DLD1 (cell line): ENCODE results near the gene KPNA4.
"Not testable (repeated sequence)": the region's sequence is repeated elsewhere in the genome, so short reads cannot be mapped to it uniquely, and the experiment has no call there.

Experiments used
- in situ Hi-C: cut with HindIII; loops from 2 replicates; pipeline ENCODE4 v1.10.0; 2017; ENCODE audit warnings: low sequenced_read_pairs

Gene KPNA4

GRCh38 chr3:160573955-160574525, 8.7 kb upstream of the KPNA4 start:
- in situ Hi-C loops, result not testable (repeated sequence)

DNA sequence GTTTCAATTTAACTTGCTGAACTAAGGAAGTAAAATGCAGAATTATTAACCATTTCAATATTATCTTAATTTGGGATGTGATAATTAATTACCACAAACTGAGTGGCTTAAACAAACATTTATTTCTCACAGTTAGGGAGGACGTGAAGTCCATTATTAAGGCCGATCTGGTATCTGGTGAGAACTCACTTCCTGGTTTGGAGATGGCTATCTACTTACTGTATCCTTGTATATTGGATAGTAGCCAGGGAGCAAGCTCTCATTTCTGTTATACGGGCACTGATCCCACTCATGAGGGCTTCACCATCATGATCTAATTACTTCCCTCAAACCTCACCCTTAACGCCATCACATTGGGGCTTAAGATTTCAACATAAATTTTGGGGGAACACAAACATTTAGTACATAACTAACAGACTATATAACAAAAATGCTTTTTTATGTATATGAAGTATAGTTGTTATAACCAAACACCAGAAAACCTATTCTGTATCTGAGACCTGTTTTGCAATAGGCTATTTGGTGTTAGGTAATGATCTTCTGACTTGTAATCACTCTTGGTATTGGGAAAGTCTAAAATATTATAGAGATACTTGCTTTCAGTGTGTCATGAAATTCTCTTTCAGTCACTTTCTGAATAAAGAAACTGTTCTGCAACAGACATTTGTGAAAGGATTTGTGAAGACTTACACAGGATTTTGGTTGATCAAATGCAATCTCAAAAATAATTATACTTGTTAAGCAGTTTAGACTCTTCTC, 4.7 kb upstream of the KPNA4 start:
- in situ Hi-C loops, result no loop called here

DNA sequence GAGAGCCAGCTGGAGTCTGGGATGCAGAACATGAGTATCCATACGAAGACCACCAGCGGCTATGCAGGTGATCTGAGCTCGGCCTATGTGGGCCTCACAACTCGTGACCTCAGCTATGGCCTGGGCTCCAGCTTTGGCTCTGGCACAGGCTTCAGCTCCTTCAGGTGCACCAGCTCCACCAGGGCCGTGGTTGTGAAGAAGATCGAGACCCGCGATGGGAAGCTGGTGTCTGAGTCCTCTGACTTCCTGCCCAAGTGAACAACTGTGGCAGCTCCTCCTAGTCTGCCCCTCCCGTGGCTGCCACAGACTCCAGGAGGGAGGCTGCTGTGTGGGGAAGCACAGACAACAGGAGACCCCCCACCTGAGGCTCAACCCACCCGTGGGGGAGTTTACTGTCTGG, 3.6 kb upstream of the KPNA4 start:
- in situ Hi-C loops, result no loop called here

DNA sequence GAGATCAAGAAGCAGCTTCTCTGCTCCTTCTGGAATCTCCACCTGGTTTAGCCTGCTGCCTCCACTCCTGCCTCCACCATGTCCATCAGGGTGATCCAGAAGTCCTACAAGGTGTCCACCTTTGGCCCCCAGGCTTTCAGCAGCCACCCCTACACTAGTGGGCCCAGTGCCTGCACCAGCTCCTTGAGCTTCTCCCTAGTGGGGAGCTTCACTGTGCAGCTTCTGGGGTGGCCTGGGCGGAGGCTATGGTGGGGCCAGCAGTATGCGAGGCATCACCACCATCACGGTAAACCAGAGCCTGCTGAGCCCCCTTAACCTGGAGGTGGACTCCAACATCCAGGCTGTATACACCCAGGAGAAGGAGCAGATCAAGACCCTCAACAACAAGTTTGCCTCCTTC, 2.4 kb upstream of the KPNA4 start:
- in situ Hi-C loops, result no loop called here

DNA sequence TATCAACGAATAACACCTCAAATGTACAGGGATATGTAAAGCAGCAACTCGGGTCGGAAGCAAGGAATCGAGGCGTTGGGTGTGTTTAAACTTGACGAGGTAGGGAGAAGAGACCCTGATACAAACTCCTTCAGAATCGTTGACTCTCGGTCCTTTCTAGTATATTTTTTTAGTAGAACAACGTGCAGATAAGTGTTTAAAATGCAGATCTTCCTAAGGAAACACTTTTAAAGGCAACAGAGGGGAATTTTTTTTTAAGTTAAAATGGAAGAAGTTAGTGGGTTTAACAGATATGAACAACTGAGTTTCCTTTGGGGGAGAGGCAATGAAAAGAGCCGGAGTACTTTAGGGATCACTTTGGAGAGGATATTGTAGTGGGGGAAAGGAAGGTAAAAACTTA, 1.1 kb upstream of the KPNA4 start:
- in situ Hi-C loops, result no loop called here

DNA sequence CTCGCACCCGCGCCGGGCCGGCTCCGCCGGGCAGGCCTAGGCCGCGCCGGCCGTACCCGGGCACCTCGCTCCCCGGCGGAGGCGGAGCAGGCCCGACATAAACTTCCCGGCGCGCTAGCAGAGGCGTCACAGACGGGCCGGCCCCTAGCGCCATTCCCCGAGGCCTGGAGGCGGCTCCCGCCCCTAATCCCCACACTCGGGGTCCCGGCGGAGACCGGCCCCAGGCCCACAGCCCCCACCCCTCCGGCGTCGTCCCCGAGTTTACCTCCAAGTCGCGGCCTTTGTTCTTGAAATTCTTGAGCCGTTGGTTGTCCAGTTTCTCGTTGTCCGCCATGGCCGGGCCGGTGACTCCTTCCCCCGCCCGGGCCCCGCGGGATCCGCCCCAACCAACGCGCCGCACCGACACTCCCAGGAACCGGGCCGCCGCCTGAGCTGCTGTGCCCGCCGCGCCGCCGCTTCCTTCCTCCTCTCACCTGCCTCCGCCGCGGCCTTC, 376 bp downstream of the KPNA4 start:
- in situ Hi-C loops, result no loop called here

DNA sequence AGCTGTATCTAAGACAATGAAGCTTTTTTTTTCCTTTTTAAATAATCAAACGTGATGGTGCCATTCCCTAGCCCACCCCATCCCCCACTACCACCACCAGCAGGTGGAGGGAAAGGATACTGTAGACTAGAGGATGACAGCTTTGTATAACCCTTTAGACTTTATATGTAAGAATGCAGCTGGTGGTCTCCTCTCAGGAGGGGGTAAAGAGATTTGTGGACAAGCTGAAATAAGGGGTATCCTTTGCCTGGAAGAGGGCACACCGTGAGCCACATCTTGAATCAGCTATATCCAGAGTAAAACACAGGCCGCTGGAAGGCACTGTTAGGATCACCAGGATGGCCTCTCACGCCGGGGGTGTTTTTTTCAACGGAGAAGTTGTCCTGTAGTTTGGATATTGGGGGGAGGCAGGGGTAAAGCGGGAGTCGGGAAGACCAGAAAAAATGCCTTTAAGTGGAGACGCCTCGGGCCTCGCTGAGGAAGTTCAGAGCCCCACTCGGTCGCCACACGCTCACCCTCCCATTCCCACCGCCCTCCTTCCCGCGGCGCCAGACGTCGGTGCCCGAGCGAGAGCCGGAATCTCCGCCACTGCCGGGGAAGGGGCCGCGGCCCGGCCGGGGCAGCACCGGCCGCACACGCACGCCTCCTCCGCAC, 986 bp downstream of the KPNA4 start:
- in situ Hi-C loops, result no loop called here

DNA sequence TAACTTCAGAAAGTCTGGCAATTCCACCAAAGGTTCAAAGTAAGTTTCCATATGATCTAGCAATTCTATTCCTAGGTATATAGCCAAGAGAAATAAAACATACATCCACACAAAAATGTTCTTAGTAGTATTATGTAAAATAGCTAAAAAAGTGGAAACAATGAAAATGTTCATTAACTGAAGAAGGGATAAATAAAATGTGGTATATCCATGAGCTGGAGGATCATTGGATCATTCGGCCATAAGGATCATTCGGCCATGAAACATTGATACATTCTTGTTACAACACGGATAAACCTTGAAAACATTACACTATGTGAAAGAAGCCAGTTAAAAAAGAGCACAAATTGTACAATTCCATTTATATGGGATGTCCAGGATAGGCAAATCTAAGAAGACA, 2.4 kb downstream of the KPNA4 start:
- in situ Hi-C loops, result no loop called here

GRCh38 chr3:160557571-160557970, 7.8 kb downstream of the KPNA4 start:
- in situ Hi-C loops, result no loop called here

GRCh38 chr3:160556141-160556540, 9.2 kb downstream of the KPNA4 start:
- in situ Hi-C loops, result no loop called here

DNA sequence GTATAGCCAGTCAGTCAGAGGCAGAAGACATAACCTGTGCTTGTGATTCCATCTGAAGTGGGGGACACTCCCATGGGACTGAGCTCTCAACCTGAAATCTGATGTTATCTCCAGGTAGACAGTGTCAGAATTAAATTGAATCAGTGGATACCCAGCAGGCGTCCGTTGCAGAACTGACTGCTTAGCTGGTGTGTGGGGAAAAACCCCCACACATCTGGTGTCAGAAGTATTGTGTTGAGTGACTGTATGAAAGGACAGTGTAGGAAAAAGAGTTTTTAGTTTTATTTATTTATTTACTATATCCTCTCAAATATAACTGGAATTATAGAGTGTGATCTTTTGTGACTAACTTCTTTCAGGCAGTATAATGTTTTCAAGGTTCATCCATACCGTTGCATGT, 10.4 kb downstream of the KPNA4 start:
- in situ Hi-C loops, result no loop called here

DNA sequence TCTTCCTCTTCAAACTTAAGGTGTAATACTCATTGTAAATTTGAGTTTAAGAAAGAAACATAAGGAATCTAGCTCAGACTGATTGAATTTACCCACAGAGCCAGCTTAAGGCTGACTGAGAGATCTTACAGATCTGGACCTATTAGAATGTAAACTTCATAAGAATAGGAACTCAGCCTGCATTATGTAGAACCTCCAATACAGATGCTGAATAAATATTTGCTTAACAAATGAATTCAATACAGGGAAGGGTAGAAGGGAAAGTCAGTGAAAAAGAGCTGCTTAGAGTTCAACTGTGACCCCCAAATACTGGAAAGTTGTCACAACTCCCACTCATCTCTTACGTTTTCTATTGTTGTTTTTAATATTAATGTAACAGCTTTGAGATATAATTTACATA, 11.5 kb downstream of the KPNA4 start:
- in situ Hi-C loops, result no loop called here

DNA sequence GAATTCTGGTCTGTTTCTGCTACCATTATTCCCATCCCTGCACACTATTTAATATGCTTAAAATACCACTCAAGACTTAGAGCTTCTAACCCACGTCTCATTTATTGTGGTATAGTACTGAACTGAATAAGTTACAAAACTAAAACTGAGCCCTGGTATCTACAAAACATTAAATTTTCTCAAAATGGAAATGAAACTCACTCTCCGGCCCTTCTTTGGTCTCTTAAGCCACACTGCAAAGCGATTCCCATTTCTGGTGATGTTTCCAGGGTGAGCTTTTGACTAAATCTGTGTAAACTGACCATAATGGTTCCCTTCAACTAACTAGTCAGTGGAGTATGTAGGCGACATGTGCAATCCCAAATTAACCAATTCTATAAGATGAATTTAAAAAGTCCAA, 18.6 kb downstream of the KPNA4 start:
- in situ Hi-C loops, result no loop called here

- in situ Hi-C loops, result no loop called here
Measured at GRCh38 chr3:160545504-160545871, 19.9 kb downstream of the KPNA4 start.

GRCh38 chr3:160544844-160545503, 20.4 kb downstream of the KPNA4 start:
- in situ Hi-C loops, result no loop called here

GRCh38 chr3:160540551-160540950, 24.8 kb downstream of the KPNA4 start:
- in situ Hi-C loops, result no loop called here

DNA sequence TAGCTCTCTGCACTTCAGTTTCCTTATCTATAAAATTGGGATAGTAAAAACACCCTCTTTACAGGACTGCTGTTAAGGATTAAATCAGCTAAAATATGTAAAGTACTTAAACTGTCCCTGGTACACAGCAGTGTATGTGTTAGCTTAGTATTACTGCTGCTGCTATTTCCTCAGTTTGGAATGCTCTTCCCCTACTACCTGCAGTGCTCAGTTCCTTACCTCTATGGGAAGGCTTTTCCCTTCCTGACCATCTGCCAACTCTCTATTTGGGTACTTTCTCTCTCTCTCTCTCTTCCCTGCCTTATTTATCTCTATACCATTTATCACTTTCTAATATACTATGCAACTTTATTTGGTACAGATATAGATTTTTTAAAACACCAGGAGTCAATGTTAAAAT, 26.5 kb downstream of the KPNA4 start:
- in situ Hi-C loops, result no loop called here

DNA sequence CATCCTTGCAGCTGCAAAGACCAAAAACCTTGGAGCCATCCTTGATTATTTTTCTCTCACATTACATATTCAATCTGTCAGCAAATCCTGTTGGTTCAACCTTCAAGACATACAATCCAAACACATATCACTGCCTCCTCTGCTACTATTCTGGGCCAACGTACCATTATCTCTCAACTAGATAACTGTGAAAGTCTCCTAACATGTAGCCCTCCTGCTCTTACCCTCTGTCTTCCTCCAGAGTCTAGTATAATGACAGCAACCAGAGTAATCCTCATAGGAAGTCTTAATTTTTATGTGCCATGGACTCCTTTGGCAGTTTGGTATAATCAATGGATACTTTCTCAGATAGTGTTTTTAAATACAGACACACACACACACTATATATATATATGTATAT, 27.6 kb downstream of the KPNA4 start:
- in situ Hi-C loops, result no loop called here

GRCh38 chr3:160532371-160532770, 33.0 kb downstream of the KPNA4 start:
- in situ Hi-C loops, result no loop called here

- in situ Hi-C loops, result no loop called here
Measured at GRCh38 chr3:160531311-160531710, 34.1 kb downstream of the KPNA4 start.

DNA sequence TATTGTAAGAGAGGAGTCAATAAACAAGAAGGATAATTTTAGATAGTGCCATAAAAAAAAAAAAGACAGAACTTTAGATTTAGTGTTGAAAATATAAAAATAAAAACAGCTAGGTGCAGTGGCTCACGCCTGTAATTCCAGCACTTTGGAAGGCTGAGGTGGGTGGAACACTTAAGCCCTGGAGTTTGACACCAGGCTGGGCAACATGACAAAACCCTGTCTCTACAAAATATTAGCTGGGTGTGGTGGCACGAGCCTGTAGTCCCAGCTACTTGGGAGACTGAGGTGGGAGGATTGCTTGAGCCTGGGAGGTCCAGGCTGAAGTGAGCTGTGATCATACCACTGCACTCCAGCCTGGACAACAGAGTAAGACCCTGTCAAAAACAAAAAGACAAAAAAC, 49.0 kb downstream of the KPNA4 start:
- in situ Hi-C loops, result not testable (repeated sequence)

DNA sequence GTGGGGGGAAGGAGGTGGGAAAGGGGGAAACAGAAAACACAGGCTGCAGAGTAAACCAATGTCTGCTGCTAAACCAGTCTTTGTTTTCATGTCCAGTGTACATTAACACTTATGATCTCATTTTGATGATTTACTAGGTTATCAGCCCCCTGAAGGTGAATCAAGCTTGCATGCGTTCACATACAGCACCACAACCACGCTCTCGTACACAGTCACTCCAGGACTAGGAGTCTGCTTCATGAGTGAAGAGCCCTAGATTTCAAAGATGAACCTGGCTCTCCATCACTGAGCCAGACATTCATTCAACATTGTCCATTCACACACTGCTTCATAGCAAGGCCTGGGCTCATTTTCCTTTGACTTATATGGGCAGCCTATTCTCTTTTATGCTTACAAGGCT, 64.0 kb downstream of the KPNA4 start:
- in situ Hi-C loops, result no loop called here
